SIG-M5 (cell line): ENCODE data around the gene C16orf92.

ENCODE experiments used
- DNase-seq: peaks from one replicate; lab custom pipeline; 2025; lab: John Stamatoyannopoulos, UW

The C16orf92 gene

GRCh38 chr16:30060836-30061554, 38.0 kb downstream of the C16orf92 start:
- no peak for DNase-seq

GRCh38 chr16:30063278-30063892, 40.4 kb downstream of the C16orf92 start:
- no peak for DNase-seq

- DNase-seq, result no peak
Observed at GRCh38 chr16:30063893-30064728, 41.1 kb downstream of the C16orf92 start.

- DNase-seq, result no peak
Observed at GRCh38 chr16:30064729-30065101, 41.7 kb downstream of the C16orf92 start.

- peak; percentile 85 for DNase-seq
Observed at GRCh38 chr16:30065102-30065942, 42.3 kb downstream of the C16orf92 start, which contains the start of gene ALDOA. Gene ALDOA, plus strand, starts transcription at chr16:30065760. Its CDS starts 1,138 bp downstream, at chr16:30066898.

- DNase-seq, result no peak
Observed at GRCh38 chr16:30065943-30066760, 43.2 kb downstream of the C16orf92 start.

DNA sequence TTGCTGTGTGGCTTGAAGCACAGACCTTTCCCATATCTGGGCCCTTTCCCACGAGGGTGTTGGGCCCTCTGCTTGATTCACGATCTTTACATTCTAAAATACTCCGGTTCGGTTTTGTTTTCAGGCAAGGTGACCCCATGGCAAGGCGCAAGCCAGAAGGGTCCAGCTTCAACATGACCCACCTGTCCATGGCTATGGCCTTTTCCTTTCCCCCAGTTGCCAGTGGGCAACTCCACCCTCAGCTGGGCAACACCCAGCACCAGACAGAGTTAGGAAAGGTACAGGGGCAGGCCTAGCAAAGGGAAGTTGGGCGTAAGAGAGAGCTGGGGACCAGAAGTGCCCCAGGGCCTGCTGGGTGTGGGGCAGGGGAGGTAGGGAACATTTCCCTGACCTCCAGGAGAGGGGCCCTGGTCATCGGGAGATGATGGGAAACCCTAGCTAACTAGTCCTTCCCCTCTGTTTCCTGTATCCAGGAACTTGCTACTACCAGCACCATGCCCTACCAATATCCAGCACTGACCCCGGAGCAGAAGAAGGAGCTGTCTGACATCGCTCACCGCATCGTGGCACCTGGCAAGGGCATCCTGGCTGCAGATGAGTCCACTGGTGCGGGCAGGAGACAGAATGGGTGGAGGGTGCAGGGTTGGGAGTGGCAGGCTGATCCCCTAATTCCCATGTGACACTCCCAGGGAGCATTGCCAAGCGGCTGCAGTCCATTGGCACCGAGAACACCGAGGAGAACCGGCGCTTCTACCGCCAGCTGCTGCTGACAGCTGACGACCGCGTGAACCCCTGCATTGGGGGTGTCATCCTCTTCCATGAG, 44.0 kb downstream of the C16orf92 start:
- no peak for DNase-seq

- no peak for DNase-seq
Observed at GRCh38 chr16:30067584-30067916, 44.6 kb downstream of the C16orf92 start.

DNA sequence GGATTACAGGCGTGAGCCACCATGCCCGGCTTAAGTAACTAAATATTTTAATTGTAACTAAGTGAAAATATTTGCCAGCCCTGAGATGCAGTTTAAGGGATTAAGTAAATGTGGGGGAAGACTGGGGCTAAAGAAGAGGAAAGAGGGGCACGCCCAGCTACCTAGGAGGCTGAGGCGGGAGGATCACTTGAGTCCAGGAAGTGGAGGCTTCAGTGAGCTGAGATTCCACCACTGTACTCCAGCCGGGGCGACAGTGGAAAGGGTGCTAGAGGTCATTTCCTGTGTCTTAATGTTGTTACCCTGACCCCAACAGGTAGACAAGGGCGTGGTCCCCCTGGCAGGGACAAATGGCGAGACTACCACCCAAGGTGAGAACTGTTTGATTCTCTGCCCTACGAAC, 45.3 kb downstream of the C16orf92 start:
- DNase-seq, result no peak

DNA sequence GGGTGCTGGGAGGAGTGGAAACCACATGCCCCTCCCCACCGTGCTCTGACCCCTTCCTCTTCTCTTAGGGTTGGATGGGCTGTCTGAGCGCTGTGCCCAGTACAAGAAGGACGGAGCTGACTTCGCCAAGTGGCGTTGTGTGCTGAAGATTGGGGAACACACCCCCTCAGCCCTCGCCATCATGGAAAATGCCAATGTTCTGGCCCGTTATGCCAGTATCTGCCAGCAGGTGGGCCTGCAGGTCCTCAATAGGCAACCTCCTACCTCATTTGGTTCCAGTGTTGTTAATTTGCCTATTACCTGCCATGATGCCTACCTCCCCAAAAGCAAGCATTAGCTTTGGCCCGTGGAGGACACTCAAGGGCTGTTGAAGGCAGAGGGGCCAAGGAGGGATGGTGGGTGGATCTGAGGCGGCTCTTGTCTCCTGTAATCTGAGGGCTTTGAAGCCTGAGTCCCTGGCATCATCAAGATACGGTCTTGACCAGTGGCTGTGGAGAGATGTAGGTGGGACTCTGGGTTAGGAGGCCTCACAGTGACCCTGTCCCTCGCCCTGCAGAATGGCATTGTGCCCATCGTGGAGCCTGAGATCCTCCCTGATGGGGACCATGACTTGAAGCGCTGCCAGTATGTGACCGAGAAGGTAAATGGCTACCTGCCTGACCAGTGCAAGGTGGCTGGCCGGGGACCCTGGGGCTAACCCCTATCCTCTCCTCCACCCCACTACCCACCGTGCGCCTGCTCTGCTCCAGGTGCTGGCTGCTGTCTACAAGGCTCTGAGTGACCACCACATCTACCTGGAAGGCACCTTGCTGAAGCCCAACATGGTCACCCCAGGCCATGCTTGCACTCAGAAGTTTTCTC, 46.0 kb downstream of the C16orf92 start:
- DNase-seq, result no peak

GRCh38 chr16:30069611-30070462, 46.8 kb downstream of the C16orf92 start:
- DNase-seq, result no peak

DNA sequence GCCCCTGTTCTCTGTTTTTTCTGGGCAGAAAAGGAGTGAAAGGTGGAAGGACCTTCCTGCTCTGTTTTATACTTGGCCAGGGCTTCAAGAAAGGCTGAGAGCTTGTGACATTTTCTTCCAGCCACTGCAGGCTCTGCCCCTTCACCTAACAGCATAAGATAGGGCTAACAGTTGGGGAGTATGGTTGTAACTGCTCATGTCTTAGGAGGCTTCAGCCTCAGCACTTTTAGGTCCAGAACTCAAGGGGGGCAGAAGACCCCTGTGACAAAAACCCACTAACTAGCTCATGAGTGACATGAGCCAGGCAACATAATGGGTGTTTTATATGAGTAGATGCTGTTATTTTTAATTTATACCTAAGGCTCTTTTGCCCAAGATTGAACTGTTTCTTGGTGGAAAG, 47.5 kb downstream of the C16orf92 start:
- DNase-seq, result no peak
